Left lung (tissue), 10 donors: ENCODE measurements around the gene APOO. TPM values are rescaled to one million over a fixed set of nuclear protein-coding genes. Genes with fewer than 3 reads are reported as not detected.

Experiments
- ATAC-seq: fragments of 200-7000 bp; cut with Tn5 transposase; one replicate; pipeline ENCODE4 v1.9.1; 2020; ENCODE audit warnings: moderate library complexity
- DNase-seq, 4 donors: peaks; one replicate each; pipeline ENCODE4 v3.0.0-alpha.2; 2013 to 2020
- H3K27ac ChIP-seq, 2 donors: fragments of 200-600 bp; sonication (generic) in 1 of 2; one replicate each; pipeline versions ENCODE4 v1.5.0 to v1.8.0; 2020 to 2021
- H3K27me3 ChIP-seq, 2 donors: fragments of 200-600 bp; sonication (generic) in 1 of 2; one replicate each; pipeline versions ENCODE4 v1.5.0 to v1.8.0; 2020 to 2021
- H3K36me3 ChIP-seq, 2 donors: fragments of 200-600 bp; sonication (generic) in 1 of 2; one replicate each; pipeline versions ENCODE4 v1.5.0 to v1.8.0; 2020 to 2021
- H3K4me1 ChIP-seq, 2 donors: fragments of 200-600 bp; one replicate each; pipeline ENCODE4 v1.8.0; 2021
- H3K4me3 ChIP-seq, 2 donors: fragments of 200-600 bp; sonication (generic) in 1 of 2; one replicate each; pipeline versions ENCODE4 v1.5.0 to v1.8.0; 2020 to 2021; ENCODE audit warnings: mild to moderate bottlenecking in 1 of 2
- H3K9me3 ChIP-seq, 2 donors: fragments of 200-600 bp; sonication (generic) in 1 of 2; one replicate each; pipeline versions ENCODE4 v1.5.0 to v1.8.0; 2020 to 2021
- CTCF ChIP-seq, 2 donors: fragments of 200-600 bp; sonication (generic) in 1 of 2; IDR thresholded peaks; one replicate each; pipeline versions ENCODE4 v1.5.0 to v1.8.0; 2021; ENCODE audit warnings: antibody characterized with exemption in 2 of 2
- intact Hi-C, 2 donors: fragments of 100-400 bp; cut with DNase I; formaldehyde crosslinking; loops; one replicate each; pipeline versions ENCODE4 v1.11.2 to v1.14.2; 2022
- polyA plus RNA-seq, 6 donors: library from polyadenylated mRNA; unstranded; fragments of 120-200 nt; gene quantifications; one replicate each; pipeline ENCODE4 v1.2.1, GENCODE V29; 2013; ENCODE audit not compliant: insufficient read length in 6 of 6
- total RNA-seq, 2 donors: library from RNA; stranded (reverse); fragmentation: NEBNext Ultra II Directional; extraction: Animal tissue kit (Norgen Biotek cat#: 25700); gene quantifications; one replicate each; pipeline ENCODE4 v1.2.1, GENCODE V29; 2021
- donor health status: DM: no; HTN: yes; CAD: no.
- donor health status: DM: no; HTN: no; CAD: no.

The APOO gene
- total and polyA plus RNA-seq, 8 donors = 15.9 to 24.3 (median 19.6) TPM

GRCh38 chrX:23952984-23953907, 45.5 kb upstream of the APOO start:
- intact Hi-C loops = no loop called here
- no peak for DNase-seq
- Histone ChIP-seq H3K36me3 (no peaks in the 10 kb centered on the region), H3K4me3 (no peak overlapping the region), H3K9me3 (no peaks in the 10 kb centered on the region), H3K27ac (peak overlapping the region in 1 of 2 donors; percentile 87), H3K27me3 (no peaks in the 10 kb centered on the region), H3K4me1 (no peaks in the 10 kb centered on the region)
- TF ChIP-seq CTCF (IDR thresholded peaks at IDR 0.05) = no peak
- ATAC-seq = peak; percentile 45

GRCh38 chrX:23952391-23952790, 44.7 kb upstream of the APOO start:
- Histone ChIP-seq H3K27me3 (no peaks in the 10 kb centered on the region), H3K9me3 (no peaks in the 10 kb centered on the region), H3K27ac (peak overlapping the region in 1 of 2 donors; percentile 87), H3K4me1 (no peaks in the 10 kb centered on the region), H3K36me3 (no peaks in the 10 kb centered on the region), H3K4me3 (no peak overlapping the region)
- intact Hi-C loops = no loop called here
- no peak for TF ChIP-seq CTCF (IDR thresholded peaks at IDR 0.05)
- DNase-seq (no peak), ATAC-seq (no peak)

- ATAC-seq = no peak
- H3K4me3 ChIP-seq = no peak overlapping the region
- intact Hi-C loops = no loop called here
- TF ChIP-seq CTCF (IDR thresholded peaks at IDR 0.05) = no peak
- H3K27ac ChIP-seq = no peak overlapping the region
- no peaks in the 10 kb centered on the region for H3K9me3 ChIP-seq
- H3K27me3 ChIP-seq = peaks cover 0 to 8% of the 10 kb centered on the region in 2 donors
- no peaks in the 10 kb centered on the region for H3K36me3 ChIP-seq
- DNase-seq = no peak
- no peaks in the 10 kb centered on the region for H3K4me1 ChIP-seq
Measured at GRCh38 chrX:23945206-23945605, 37.5 kb upstream of the APOO start.

- no peak for ATAC-seq
- no peaks in the 10 kb centered on the region for H3K36me3 ChIP-seq
- H3K4me1 ChIP-seq = no peaks in the 10 kb centered on the region
- DNase-seq = no peak
- no peak overlapping the region for H3K27ac ChIP-seq
- H3K9me3 ChIP-seq = no peaks in the 10 kb centered on the region
- H3K4me3 ChIP-seq = no peak overlapping the region
- intact Hi-C loops = no loop called here
- TF ChIP-seq CTCF (IDR thresholded peaks at IDR 0.05) = no peak
- peaks cover 0 to 8% of the 10 kb centered on the region in 2 donors for H3K27me3 ChIP-seq
Measured at GRCh38 chrX:23944234-23944633, 36.5 kb upstream of the APOO start.

GRCh38 chrX:23939203-23939602, 31.5 kb upstream of the APOO start:
- Histone ChIP-seq H3K9me3 (no peaks in the 10 kb centered on the region), H3K4me1 (no peaks in the 10 kb centered on the region), H3K36me3 (no peaks in the 10 kb centered on the region), H3K27me3 (peaks cover 0 to 5% of the 10 kb centered on the region in 2 donors), H3K4me3 (no peak overlapping the region), H3K27ac (no peak overlapping the region)
- no peak for TF ChIP-seq CTCF (IDR thresholded peaks at IDR 0.05)
- intact Hi-C loops = no loop called here
- ATAC-seq (no peak), DNase-seq (no peak)
